Adrenal gland (tissue), 12 donors: Measurements from ENCODE around the gene RTL10. TPM values are rescaled to one million over a fixed set of nuclear protein-coding genes. Genes with fewer than 3 reads are reported as not detected.

ENCODE experiments used
- DNase-seq, 7 donors: peaks; one replicate each; pipeline ENCODE4 v3.0.0-alpha.2; 2019 to 2020
- H3K27ac ChIP-seq, 5 donors: fragments of 200-600 bp; sonication (generic) in 4 of 5; 1 replicate in 3 of 5; 2 replicates in 2 of 5; pipeline versions ENCODE4 v1.5.1 to v1.8.0; 2016 to 2020; ENCODE audit warnings: mild to moderate bottlenecking in 1 of 5
- H3K27me3 ChIP-seq: fragments of 200-600 bp; 2 replicates; pipeline ENCODE4 v1.8.0; 2021
- H3K36me3 ChIP-seq, 2 donors: fragments of 200-600 bp; replicated peaks in 1 of 2; 1 replicate in 1 of 2; 2 replicates in 1 of 2; pipeline versions ENCODE4 v1.5.1 to v1.8.0; 2018 to 2022
- H3K4me1 ChIP-seq, 2 donors: fragments of 200-600 bp; replicated peaks in 1 of 2; 1 replicate in 1 of 2; 2 replicates in 1 of 2; pipeline versions ENCODE4 v1.5.1 to v1.8.0; 2018 to 2021
- H3K4me3 ChIP-seq, 4 donors: fragments of 200-600 bp; sonication (generic) in 3 of 4; one replicate each; pipeline ENCODE4 v1.5.1; 2016 to 2018
- H3K9me3 ChIP-seq, 3 donors: fragments of 200-600 bp; sonication (generic) in 1 of 3; replicated peaks in 1 of 3; 1 replicate in 2 of 3; 2 replicates in 1 of 3; pipeline versions ENCODE4 v1.5.1 to v1.8.0; 2016 to 2021
- POLR2A ChIP-seq, 2 donors: fragments of 450-650 bp; IDR thresholded peaks; one replicate each; pipeline ENCODE4 v1.6.1; 2017; ENCODE audit warnings: antibody characterized with exemption in 2 of 2, mild to moderate bottlenecking in 2 of 2, moderate library complexity in 1 of 2
- WGBS, 4 donors: extraction: QIAGEN DNeasy Blood & Tissue Kit in 2 of 4; methylation state at CpG; one replicate each; pipeline versions ENCODE4 v1.1.5 to v1.1.7; 2013 to 2017; 5-methylcytosine and 5-hydroxymethylcytosine counted together
- intact Hi-C, 2 donors: fragments of 100-400 bp; cut with DNase I; formaldehyde crosslinking; loops; one replicate each; pipeline versions ENCODE4 v1.14.1 to v1.15.0; 2022 to 2023
- polyA plus RNA-seq, 3 donors: library from polyadenylated mRNA; stranded (reverse); fragments of 200-250 nt in 2 of 3; fragments of 350-450 nt in 1 of 3; fragmentation: Illumina TruSeq in 1 of 3; extraction: RNeasy Lipid Tissue Mini Kit (QIAGEN cat#74804) in 1 of 3; gene quantifications; one replicate each; pipeline ENCODE4 v1.2.3, GENCODE V29; 2013 to 2014
- total RNA-seq, 9 donors: library from RNA; depleted of rRNA in 4 of 9; stranded (reverse); fragments of >200 nt in 4 of 9; fragments of 120-200 nt in 1 of 9; fragmentation: NEBNext Ultra II Directional in 1 of 9; extraction: Animal tissue kit (Norgen Biotek cat#: 25700) in 1 of 9; gene quantifications; one replicate each; pipeline versions ENCODE4 v1.1.0 to v1.2.4, GENCODE V29; 2013 to 2023
- TF ChIP-seq, protein P1 (sequence below), 6 experiments: fragments of 450-650 bp in 4 of 6; fragments of 200-600 bp in 2 of 6; sonication (generic) in 1 of 6; IDR thresholded peaks; 1 replicate in 5 of 6; 2 replicates in 1 of 6; pipeline versions ENCODE4 v1.5.1 to v1.8.0; 2016 to 2021; ENCODE audit warnings: antibody characterized with exemption in 6 of 6, mild to moderate bottlenecking in 2 of 6, moderate library complexity in 1 of 6
- donor health status: healthy with polysubstance abuse.
- donor health status: Bipolar disorder and iron deficiency.
- donor health status: DM: yes; HTN: yes; CAD: no.
- donor health status: DM: no; HTN: no; CAD: no.
- donor health status: DM: no; HTN: no; CAD: no.
- donor health status: DM: yes; HTN: yes; CAD: no.

Gene RTL10
- total and polyA plus RNA-seq, 12 donors, result 5.5 to 17.5 (median 11.7) TPM

GRCh38 chr22:19816372-19817119, 38.1 kb downstream of the RTL10 start:
- Histone ChIP-seq H3K4me3 (no peak overlapping the region), H3K4me1 (no peaks in the 10 kb centered on the region), H3K27me3 (no peaks in the 10 kb centered on the region), H3K9me3 (no peaks in the 10 kb centered on the region), H3K27ac (no peak overlapping the region), H3K36me3 (no peaks in the 10 kb centered on the region)
- intact Hi-C loops, result no loop called here
- peak in 2 of 7 donors; percentile 16 to 21 for DNase-seq
- WGBS, 4 donors, result 94 to 97% (median 94%) methylated on average over 11 to 14 of the region's 14 CpGs
- TF ChIP-seq POLR2A (IDR thresholded peaks at IDR 0.05), result no peak
- TF ChIP-seq, protein P1, sequence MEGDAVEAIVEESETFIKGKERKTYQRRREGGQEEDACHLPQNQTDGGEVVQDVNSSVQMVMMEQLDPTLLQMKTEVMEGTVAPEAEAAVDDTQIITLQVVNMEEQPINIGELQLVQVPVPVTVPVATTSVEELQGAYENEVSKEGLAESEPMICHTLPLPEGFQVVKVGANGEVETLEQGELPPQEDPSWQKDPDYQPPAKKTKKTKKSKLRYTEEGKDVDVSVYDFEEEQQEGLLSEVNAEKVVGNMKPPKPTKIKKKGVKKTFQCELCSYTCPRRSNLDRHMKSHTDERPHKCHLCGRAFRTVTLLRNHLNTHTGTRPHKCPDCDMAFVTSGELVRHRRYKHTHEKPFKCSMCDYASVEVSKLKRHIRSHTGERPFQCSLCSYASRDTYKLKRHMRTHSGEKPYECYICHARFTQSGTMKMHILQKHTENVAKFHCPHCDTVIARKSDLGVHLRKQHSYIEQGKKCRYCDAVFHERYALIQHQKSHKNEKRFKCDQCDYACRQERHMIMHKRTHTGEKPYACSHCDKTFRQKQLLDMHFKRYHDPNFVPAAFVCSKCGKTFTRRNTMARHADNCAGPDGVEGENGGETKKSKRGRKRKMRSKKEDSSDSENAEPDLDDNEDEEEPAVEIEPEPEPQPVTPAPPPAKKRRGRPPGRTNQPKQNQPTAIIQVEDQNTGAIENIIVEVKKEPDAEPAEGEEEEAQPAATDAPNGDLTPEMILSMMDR (IDR thresholded peaks at IDR 0.05), result no peak

- H3K4me3 ChIP-seq, result no peak overlapping the region
- TF ChIP-seq, protein P1 (IDR thresholded peaks at IDR 0.05), result no peak
- no peak for TF ChIP-seq POLR2A (IDR thresholded peaks at IDR 0.05)
- intact Hi-C loops, result no loop called here
- peak in 1 of 7 donors; percentile 27 for DNase-seq
- H3K9me3 ChIP-seq, result no peaks in the 10 kb centered on the region
- H3K27ac ChIP-seq, result no peak overlapping the region
- no peaks in the 10 kb centered on the region for H3K4me1 ChIP-seq
- H3K36me3 ChIP-seq, result no peaks in the 10 kb centered on the region
- 90 to 95% (median 95%) methylated on average over 14 to 16 of the region's 16 CpGs for WGBS, 4 donors
- no peaks in the 10 kb centered on the region for H3K27me3 ChIP-seq
Measured at GRCh38 chr22:19815823-19816290, 38.8 kb downstream of the RTL10 start.

DNA sequence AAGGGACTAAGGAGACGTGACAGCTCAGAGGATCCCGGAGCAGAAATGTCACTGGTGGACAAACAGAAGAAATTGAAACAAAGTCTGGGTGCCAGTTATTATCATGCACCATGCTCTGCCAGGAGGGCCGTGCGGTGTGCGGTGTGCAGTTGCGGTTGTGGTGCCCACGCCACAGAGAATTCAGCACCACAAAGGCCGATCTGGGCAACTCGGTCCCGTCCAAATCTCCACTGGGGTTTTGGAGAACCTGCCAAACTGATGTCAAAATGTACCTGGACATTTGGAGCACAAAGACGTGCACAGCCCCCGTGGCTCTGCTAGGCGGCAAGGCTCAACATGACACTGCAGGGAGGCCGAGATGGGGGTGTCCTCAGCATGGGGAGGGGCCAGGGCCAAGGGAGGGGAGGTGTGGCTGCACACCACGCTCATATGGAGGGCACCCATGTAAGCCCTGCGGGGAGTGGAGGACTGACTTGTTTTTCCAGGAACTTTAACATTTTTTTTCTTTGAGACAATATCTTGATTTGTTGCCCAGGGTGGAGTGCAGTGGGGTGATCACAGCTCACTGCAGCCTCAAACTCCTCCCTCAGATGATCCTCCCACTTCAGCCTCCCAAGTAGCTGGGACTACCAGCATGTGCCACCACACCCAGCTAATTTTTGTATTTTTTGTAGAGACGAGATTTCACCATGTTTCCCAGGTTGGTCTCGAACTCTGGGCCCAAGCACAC, 39.4 kb downstream of the RTL10 start:
- WGBS, 4 donors, result 90 to 95% (median 94%) methylated on average over 12 to 18 of the region's 18 CpGs
- Histone ChIP-seq H3K27ac (no peak overlapping the region), H3K27me3 (no peaks in the 10 kb centered on the region), H3K4me1 (no peaks in the 10 kb centered on the region), H3K4me3 (no peak overlapping the region), H3K9me3 (no peaks in the 10 kb centered on the region), H3K36me3 (no peaks in the 10 kb centered on the region)
- no peak for TF ChIP-seq POLR2A (IDR thresholded peaks at IDR 0.05)
- TF ChIP-seq, protein P1 (IDR thresholded peaks at IDR 0.05), result no peak
- peak in 2 of 7 donors; percentile 12 to 17 for DNase-seq
- intact Hi-C loops, result no loop called here

DNA sequence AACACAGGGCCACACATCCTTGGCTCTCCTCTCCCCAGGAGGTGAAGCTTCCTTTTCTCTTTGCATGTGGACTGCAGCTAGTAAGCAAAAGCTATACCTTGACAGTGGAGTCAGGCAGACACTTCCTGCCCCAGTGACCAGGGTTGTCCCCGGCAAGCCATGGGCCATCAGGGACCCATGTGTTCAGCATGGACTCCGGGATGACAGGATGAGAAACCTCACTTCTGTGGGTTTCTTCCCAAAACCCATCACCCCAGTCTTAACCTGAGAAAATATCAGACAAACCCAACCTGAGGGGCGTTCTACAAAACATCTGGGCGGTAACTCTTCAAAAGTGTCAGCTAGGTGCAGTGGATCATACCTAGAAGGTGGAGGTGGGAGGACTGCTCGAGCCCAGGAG, 40.2 kb downstream of the RTL10 start:
- H3K36me3 ChIP-seq, result no peaks in the 10 kb centered on the region
- no peaks in the 10 kb centered on the region for H3K4me1 ChIP-seq
- no peak overlapping the region for H3K4me3 ChIP-seq
- no peaks in the 10 kb centered on the region for H3K27me3 ChIP-seq
- TF ChIP-seq POLR2A (IDR thresholded peaks at IDR 0.05), result no peak
- TF ChIP-seq, protein P1 (IDR thresholded peaks at IDR 0.05), result no peak
- 91 to 97% (median 96%) methylated on average over 3 to 5 of the region's 5 CpGs for WGBS, 4 donors
- peak in 2 of 7 donors; percentile 9 to 10 for DNase-seq
- intact Hi-C loops, result no loop called here
- H3K27ac ChIP-seq, result no peak overlapping the region
- no peaks in the 10 kb centered on the region for H3K9me3 ChIP-seq
